Stimulated activated CD4-positive, alpha-beta T cell treated with anti-CD3 and anti-CD28 coated beads, Interleukin-4, amount 100 ng/mL, for 4 hours (primary cell): Measurements from ENCODE around the gene SLC26A1.

Experiments
- DNase-seq, 2 experiments: peaks; one replicate each; pipeline ENCODE4 v3.0.0-alpha.2; 2020

The SLC26A1 gene, protein sequence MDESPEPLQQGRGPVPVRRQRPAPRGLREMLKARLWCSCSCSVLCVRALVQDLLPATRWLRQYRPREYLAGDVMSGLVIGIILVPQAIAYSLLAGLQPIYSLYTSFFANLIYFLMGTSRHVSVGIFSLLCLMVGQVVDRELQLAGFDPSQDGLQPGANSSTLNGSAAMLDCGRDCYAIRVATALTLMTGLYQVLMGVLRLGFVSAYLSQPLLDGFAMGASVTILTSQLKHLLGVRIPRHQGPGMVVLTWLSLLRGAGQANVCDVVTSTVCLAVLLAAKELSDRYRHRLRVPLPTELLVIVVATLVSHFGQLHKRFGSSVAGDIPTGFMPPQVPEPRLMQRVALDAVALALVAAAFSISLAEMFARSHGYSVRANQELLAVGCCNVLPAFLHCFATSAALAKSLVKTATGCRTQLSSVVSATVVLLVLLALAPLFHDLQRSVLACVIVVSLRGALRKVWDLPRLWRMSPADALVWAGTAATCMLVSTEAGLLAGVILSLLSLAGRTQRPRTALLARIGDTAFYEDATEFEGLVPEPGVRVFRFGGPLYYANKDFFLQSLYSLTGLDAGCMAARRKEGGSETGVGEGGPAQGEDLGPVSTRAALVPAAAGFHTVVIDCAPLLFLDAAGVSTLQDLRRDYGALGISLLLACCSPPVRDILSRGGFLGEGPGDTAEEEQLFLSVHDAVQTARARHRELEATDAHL

DNA sequence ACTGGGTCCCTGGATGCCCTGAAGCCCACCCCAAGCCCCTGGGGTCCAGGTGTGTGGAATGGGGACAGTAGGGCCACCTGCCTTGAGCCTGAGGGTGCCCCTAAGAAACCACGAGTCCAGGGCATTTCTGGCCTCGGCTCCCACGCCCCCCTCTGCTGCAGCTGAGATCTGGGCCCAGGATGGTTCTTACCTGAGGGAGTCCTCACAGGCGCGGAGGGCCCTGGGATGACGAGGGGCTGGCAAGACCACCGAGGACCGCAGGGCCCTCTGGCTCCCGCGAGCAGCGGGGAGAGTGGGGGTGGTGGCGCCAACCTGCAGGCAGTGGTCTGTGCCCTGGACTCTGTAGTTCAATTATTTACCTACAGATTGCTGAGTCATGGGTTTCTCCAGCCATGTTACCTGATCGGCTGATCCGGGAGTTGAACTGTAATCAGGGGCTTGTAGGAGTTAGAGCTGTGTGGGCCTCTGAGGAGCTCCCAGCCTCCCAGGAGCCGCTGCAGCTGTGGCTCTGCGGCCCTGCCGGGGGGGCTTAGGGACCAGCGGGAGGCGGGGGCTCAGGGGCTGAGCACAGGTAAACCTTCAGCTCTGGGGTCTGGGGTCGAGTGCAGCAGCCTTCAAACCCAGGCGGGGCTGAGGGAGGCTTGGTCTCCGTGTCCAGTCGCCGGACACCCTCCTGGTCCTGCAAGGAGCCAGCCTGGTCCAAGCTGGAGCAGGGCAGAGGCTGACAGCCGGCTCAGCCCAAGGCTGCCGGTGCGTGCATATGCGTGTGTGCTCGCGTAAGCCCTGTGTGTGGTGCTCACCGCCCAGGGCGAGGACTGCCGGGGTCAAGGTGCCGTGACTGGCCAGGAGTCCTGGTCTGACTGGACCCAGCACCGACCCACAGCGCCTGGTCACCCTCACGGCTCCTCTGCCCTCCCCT is at the start of gene SLC26A1:
TSS of gene SLC26A1 (minus strand) at position 294 of the 919 bp plus-strand sequence. CDS start 1,701 bp downstream, outside the sequence.
- no peak for DNase-seq

DNA sequence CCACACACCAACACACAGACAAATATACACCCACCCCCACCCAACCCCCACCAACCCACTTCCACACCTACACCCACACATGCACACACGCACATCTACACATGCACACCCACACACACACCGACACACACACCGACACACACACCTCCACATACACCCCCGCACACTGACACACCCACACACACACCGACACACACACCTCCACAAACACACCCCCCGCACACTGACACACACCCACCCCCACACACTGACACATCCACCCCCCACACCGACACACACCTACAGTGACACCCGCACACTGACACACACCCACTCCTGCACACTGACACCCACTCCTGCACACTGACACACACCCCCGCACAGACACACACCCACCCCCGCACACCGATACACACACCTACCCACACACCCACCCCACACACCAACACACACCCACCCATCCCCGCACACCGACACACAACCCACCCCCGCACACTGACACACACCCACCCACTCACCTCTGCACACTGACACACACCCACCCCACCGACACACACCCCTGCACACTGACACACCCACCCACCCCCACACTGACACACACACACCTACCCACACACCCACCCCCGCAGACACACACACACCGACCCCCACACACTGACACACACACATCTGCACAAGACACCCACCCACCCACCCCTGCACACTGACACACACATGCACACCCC is 49.3 kb upstream of the SLC26A1 start:
- DNase-seq, result no peak

- DNase-seq, result no peak
Measured at GRCh38 chr4:1041936-1042330, 48.7 kb upstream of the SLC26A1 start.

- no peak for DNase-seq
Measured at GRCh38 chr4:1041147-1041935, 48.1 kb upstream of the SLC26A1 start.

GRCh38 chr4:1040344-1041146 is 47.3 kb upstream of the SLC26A1 start:
- no peak for DNase-seq

- no peak for DNase-seq
Measured at GRCh38 chr4:1039493-1040343, 46.5 kb upstream of the SLC26A1 start.

DNA sequence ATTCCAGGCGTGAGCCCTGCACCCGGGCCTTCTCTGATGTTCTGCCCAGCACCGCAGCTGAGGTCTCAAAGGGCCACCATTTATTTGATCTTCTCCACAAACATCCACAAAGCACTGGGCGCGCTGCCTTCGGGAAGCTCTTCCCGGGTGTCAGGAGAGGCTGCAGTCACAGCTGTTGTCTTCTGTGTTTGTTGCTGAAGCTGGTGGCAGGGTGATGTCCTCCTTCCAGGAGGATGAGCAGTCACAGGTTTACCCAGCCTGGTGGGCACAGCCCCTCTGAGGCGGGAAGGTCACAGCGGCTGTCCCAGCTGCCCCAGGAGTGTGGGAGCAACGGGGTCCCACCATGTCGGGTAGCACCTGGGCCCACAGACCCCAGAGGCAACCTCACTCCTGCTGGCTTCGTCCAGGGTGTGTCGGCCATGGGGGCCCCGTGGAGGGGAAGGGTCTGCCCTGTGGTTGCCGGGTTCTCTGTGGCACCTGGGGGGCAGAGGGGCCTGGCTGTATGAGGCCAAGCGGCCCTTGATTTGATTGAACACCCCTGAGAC is 45.8 kb upstream of the SLC26A1 start:
- no peak for DNase-seq

DNA sequence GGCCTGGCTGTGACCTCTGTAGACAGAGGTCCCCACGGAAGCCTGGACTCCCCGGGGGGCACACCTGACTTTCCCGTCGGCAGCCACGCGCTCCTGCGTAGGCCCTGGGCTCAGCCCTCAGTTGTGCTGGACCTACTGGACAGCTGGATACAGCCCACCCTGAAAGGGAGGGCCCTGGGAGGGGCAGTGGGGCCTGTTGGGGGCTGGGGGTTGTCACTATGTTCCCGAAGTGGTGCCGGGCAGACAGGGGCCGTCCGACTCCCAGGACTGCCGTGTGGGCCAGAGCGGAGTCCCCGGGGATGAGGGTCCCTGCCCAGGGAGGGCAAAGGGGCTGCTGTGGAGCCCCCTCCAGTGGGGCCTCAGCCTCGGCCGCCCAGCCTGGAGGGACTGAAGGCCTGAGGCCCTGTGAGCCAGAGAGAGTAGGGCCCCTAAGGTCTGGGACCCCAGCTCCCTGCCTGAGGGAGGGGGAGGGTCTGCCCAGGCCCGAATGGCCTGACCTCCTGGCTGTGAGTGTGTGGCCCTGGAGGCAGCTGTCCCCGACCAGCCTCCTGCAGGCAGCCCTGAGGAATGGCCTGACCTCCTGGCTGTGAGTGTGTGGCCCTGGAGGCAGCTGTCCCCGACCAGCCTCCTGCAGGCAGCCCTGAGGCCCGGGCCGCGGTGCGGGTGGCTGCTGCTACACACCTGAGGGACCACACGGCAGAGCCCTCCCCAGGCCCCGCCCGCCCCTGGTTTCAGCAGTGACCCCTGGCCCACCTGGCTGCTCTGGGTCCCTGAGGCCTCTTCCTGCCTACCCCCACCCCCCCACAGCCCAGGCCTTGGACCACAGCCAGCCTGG is 44.0 kb upstream of the SLC26A1 start:
- no peak for DNase-seq

DNA sequence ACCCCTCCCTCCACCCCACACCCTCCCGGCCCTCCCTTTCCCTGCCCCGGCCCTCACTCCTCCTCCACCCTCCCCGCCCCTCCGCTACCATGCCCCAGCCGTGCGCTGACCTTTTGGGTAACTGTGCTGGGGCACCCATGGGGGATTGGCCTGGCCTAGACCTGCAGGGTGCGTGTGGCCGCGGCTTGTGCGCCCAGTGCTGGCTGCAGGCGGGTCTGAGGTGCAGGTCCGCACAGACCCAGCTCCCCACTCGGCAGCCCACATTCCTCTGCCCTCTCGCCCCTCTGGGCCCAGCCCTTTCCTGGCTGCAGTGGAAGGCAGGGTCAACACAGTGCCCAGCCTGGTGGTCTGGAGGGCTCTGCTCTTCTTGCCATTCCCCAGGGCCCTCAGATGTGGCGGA is 42.9 kb upstream of the SLC26A1 start:
- no peak for DNase-seq

DNA sequence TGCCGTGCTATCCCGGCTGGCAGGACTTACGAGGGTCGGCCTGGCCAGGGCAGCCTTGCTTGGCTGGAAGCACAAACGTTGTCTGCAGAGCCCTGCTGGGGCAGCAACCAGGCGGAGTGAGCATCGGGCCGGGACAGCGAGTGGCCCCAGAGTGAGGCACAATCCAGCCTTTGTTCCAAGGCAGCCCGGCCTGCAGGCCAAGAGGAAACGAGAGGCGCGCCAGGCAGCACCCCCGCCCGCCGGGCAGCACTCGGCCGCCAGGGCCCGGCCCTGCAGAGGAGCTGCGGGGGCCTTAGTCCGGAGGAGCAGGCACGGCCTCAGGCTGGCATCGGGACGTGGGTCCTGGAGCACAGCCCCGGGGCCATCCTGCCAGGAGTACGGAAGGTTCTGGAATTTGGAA is 42.3 kb upstream of the SLC26A1 start:
- DNase-seq, result no peak

- DNase-seq, result no peak
Measured at GRCh38 chr4:1033840-1034551, 40.8 kb upstream of the SLC26A1 start.

DNA sequence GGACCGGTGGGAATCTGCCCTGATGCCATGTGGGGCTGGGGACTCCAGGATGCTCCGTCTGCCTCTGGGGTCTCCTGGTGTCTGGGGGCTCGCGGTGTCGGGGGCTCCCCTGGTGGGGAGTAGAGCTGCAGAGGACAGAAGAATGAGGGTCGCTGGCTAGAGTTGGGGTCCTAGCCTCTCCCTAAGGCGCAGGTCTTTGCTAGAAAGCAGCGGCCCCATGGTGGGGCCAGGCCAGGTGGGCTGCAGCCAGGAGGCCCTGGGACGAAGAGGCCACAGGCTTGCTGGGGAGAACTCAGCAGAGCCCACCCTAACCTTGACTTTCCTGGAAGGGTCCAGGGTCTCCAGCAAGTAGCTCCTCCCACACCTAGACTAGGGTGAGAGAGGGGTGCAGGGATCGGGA is 39.7 kb upstream of the SLC26A1 start:
- no peak for DNase-seq

DNA sequence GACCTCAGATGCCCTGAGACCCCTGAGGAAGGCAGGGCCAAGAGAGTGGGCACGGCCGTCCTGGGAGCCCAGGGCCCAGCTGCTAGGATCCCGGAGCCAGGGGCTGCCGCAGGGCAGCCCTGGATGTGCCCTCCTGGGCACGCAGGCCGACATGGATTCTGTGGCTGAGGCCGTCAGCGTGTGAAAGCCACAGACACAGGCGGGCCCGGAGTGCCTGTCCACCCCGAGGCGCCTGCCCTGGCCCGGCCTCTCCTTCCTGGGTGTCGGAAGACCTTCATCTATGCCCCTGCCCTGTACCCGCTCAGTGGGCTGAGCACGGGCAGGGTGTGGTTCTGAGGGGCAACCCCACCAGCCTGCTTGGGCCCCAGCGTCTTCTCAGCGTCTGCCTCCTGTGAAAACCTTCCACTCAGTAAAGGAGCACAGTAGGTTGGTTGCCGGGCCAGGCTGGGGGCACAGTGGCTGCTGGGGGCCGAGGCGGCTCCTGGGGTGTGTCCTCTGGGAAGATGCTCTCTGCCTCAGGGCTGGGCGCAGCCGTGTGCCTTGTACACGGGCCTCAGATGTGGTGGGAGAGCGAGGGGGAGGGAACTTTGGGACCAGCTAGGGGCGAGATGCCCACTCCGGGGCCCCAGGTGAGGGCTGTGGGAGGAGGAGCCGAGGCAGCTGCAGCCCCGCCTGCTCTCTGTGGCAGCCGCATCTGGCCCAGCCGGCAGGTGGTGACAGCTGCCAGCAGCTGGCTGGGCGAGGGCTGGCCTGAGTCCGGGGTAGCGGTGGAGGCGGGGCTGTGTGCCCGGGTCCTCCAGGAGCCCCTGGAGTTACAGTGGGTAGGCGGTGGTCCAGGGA is 39.0 kb upstream of the SLC26A1 start:
- DNase-seq, result no peak

DNA sequence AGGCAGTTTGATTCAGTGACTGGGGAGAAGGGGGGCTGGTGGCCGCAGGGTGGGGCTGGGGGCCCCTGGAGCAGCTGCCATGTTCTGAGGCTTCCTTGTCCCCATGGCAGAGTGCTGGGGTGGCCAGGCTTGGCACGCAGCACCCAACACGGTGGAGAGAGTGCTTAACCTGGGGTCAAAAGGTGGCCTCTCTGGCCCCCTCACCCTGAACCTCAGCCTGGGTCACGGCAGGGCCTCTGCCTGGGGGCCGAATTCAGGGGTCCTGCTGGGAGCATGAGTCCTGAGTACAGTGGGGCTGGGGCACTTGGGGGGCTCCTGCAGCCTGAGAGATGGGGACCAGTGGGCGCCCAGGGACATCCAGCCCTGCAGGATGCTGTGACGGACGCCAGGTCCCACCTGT is 38.1 kb upstream of the SLC26A1 start:
- DNase-seq, result no peak

- DNase-seq, result no peak
Measured at GRCh38 chr4:1030559-1030958, 37.4 kb upstream of the SLC26A1 start.

GRCh38 chr4:1030031-1030430 is 36.8 kb upstream of the SLC26A1 start:
- DNase-seq, result no peak

DNA sequence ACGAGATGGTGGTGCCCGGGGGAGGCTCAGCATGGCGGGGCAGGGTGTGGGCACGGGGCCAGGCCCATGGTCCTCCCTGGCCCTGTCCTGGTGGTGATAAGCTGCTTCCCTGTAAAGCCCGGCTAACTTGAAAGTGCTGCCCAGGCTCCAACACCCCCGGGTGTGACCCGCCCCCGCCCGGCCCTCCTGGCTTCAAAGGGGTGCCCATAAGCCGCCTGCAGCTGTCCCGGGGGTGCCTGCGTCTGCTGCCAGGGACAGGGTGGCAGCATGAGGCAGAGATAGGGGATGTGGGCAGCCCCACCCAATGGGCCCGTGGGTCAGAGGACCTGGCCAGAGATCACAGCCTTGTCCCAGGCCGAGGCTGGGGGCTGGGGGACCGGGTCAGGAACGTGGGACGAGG is 36.3 kb upstream of the SLC26A1 start:
- DNase-seq, result no peak
